Endothelial cell of hepatic sinusoid (primary cell): ENCODE measurements around the gene AGK.
"Not testable (repeated sequence)": the region's sequence is repeated elsewhere in the genome, so short reads cannot be mapped to it uniquely, and the experiment has no call there.

Experiments
- in situ Hi-C: cut with HindIII; loops from 2 replicates; pipeline ENCODE4 v1.10.0; 2017; ENCODE audit warnings: low sequenced_read_pairs

Gene AGK

GRCh38 chr7:141674171-141674671 lies 123.0 kb downstream of the AGK start:
- in situ Hi-C loops: no loop called here

DNA sequence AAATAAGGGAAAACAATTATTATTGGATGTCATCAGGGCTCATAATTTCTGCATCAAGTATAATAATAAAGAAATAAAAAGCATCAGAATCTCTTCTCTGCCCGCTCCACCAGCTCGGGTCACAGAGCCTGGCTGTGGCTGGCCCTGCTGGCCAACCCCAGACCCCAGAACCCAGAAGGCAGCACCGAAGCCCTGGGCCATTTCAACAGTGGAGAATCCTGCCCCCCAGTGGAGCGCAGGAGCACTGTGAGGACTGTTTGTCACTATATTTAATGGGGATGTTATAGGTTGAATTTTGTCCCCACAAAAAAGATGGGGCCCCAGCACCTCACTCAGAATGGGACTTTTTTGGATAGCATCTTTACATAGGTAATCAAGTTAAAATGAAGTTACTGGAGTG lies 123.5 kb downstream of the AGK start:
- in situ Hi-C loops: loop anchor here (5.0 kb wide), 1 partner anchor 53 kb away; no protein-coding TSS in a partner anchor

DNA sequence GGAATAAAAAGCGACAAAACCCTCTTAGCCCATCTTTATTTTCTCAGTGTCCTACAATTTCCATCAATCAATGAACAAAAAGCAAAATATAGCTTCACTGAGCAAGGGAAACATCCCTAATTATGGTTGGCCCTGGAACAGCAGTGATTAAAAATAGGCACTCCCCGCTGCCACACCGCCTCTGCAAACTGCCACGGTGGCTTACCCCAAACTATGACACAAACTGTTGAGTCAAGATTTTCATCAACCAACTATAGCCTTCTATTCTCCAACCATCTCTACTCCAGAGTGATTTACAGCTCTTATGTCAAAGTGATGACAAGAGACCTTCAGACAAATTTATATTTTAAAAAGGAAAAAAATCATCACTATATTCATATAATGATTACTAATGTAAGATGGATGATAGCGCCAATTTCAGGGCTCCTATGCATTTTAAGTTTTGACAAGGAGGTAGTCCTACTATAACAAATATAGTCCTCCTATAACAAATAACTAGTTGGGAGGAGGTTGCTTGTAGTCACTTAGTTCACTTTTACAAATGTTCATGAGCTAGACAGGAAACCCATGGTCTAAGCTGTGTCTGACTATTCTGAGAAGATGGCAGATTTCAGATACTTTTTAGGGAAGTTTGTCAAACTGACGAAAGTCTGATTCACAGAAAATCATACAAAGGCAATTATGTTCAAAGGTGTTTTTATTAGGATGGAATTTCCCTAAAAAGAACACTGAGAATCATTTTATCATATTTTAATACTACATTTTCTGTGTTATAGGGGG lies 124.4 kb downstream of the AGK start:
- in situ Hi-C loops: loop anchor here (5.0 kb wide), 1 partner anchor 52 kb away; no protein-coding TSS in a partner anchor

DNA sequence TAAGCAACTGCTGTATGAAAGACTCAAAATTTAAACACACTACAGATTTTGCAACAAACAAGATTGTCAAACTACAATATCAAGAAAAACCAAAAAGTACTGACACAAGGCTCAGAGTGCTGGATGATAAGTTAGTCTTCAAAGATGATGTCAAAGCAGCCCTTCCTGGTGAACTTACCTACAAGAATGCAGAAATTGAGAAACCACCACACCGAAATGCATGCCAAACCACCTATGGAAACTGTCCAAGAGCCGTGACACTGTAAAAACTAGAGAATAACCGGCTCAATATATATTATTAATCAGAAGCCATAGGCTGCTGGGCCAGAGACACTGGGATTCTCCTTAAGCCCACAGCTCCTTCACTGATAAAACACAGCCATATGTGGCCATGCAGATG lies 125.4 kb downstream of the AGK start:
- in situ Hi-C loops: loop anchor here (5.0 kb wide), 1 partner anchor 51 kb away; no protein-coding TSS in a partner anchor

DNA sequence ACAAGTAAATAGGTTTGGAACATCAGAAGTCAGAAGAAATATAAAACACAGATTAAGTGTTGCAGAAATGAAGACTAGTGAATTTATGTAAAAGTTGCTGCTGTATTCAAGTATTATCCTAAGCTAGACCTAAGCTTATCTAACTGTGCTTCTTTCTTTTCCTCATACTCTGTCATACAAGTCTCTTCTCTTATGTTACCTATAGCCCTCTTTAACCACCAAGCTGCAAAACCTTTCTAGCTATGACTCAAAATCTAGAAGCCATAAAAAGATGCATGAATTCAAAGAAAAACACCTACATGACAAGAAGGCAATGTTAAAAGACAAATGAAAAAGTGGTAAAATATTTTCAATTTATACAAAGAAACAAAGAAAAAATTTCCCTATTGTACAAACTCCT lies 127.8 kb downstream of the AGK start:
- in situ Hi-C loops: loop anchor here (5.0 kb wide), 1 partner anchor 48 kb away; no protein-coding TSS in a partner anchor

DNA sequence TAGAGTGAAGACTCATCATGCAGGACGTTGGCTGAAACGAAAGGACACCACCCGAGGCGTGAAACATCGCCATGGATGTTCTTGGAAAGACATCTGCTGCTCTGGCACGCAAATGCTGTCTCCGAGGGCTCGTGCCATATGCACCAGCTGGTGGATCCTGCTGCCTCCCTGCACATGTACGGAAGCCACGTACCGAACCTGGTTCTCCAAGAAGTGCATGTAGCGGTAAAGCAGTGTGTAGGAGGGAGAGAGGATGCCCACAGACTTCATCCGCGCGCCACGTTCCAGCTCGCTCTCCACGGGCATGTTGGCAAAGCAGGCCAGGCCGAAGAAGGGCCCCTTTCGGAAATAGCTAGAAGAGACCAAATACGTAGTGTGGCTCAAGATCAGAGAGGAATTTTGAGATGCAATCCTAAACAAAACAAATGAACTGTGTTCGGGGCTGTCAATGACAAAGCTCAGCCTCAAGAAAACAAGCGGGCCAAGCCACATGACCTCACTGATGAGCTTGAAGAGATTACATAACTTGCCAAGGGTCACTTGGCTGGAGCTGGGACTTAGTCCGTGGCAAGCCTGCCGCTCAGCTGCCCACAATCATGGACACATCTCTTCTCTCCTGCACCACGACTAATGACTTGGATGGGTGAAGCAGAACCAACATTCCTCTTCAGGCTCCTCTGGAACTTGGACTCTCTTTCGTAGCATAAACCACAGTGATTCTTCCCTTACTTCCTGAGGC lies 134.2 kb downstream of the AGK start:
- in situ Hi-C loops: no loop called here

- in situ Hi-C loops: no loop called here
These were observed 134.9 kb downstream of the AGK start for GRCh38 chr7:141686074-141686473.

- in situ Hi-C loops: no loop called here
These were observed 135.5 kb downstream of the AGK start for GRCh38 chr7:141686670-141687069.

DNA sequence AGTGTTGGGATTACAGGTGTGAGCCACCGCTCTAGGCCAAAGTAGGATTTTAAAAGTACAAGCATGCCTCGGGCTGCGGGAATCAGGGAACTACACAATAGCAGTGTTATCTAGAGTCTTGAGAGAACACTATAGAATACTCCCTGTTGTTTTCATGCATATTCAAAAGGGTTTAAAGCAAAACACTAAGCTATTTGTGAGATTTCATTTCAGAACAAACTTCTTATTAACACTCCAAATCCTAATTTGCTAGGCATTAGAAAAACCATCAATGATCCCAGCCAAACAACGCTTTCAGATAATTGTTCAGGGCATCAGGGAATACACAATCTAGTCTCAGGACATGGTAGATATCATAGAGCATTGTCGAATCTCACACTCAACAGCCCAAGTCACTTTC lies 136.8 kb downstream of the AGK start:
- in situ Hi-C loops: no loop called here

- in situ Hi-C loops: not testable (repeated sequence)
These were observed 138.0 kb downstream of the AGK start for GRCh38 chr7:141689072-141689825.

- in situ Hi-C loops: no loop called here
These were observed 140.3 kb downstream of the AGK start for GRCh38 chr7:141691540-141691939.

DNA sequence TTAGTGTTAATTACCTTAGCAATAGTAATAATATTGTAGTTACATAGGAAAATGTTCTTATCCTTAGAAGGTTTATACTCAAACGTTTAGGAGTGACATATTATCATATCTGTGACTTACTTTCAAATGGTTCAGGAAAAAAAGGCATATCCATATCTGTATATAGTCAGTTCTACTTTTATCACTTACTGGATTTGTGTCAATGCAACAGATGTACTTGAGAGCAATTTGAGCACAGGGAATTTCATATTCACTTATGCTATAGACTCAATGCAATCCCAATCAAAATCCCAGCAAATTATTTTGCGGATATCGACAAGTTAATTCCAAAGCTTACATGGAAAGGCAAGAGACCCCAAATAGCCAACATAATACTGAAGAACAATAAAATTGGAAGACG lies 140.8 kb downstream of the AGK start:
- in situ Hi-C loops: no loop called here

GRCh38 chr7:141693082-141693481 lies 141.9 kb downstream of the AGK start:
- in situ Hi-C loops: no loop called here

DNA sequence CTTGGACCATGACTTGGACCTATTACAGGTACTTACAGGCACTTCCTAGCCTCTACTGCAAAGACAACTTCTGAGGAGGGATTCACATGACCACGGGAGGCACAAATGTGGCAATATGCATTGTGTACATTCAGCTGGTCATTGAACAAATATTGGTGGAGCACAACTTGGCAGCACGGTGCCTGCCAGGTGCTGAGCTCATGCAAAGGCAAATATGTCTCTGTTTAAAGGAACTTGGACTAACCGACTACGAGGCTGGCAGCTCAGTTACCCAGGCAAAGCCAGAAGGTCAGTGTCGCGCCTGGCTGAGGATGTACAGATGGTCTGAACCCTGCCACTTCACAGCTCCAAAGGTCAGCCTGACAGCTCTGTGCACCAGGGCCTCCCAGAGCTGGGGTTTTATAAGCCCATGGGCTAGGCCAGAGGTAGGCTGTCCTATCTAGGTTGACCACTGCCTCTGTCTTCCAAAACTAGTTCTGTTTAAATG lies 144.6 kb downstream of the AGK start:
- in situ Hi-C loops: no loop called here

GRCh38 chr7:141696348-141696747 lies 145.1 kb downstream of the AGK start:
- in situ Hi-C loops: no loop called here

DNA sequence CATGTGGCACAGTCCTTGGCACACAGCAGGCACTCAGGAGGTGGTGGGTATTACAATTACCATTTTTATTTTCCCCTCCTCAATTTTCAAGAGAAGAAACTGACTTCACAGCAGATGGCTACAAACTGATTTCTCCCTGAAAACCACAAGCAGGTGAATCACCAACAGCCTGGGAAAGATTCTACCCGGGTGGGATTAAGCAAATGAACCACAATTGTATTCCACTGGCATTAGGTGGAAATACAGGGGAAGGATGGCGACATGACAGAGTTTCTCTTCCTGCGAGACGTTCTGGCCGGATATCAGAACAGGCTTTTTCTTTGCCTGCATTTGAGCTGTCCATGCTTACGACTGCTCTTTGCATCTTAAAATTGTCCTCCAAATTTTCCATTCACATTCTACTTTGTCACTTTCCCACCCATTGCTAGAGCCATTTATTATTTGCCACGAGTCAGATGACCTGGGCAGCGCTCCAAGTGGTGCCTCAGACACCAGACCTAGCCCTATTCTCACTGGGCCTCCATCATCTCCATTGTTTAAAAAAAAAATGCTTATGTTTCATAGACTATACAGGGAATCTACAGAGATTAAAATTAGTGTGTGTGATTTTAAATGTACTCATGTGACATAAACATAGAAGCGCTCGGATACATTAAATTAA lies 146.1 kb downstream of the AGK start:
- in situ Hi-C loops: no loop called here

DNA sequence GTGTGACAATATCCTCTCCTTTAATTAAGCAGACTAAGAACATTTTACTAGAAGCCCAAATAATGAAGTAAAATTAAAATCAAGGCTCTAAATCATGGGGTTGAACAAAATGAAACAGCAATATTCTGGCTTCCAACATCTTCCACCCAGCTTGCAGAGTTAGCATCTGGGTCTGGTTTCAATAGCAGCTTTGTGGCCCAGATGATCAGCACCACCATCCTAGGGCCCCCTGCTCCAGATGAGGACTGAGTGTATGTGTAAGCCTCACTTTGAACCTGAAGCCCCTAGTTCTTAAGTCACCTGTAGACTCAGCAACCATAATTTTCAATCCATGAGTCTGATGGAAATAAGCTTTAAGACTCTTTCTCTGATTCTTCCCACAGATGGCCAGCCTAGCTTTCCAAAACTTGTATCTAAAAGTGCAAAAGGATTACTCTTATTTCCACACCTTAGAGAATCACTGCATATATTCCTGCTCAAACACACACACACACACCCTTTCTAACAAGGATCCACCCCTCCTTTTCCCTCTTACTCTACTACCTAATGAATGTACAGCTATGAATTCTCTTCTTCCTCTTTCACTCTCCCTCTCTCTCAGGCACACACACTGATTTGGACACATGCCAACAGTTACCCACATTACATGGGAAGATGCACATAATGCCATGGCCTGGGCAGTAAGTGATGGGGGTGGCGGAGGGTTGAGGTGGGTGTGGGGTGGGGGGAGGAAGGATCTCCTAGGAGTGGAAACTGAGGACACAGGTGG lies 147.2 kb downstream of the AGK start:
- in situ Hi-C loops: no loop called here

DNA sequence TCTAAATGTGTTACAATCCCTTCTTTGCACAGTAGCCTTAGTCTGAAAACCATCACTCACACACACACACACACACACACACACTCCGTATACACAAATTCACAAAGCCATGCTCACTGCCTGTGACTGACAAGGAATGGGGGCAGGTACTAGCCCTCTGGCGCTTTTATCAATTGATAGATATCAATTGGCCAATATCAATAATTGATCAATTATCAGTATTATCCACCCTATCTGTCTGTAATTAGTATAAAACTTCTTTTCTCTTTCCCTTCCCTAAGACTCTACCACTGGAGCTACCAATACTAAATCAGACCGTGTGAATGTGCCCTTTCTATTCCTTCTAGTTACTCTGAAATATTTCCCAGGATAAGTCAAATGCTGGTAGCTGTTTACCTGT lies 148.7 kb downstream of the AGK start:
- in situ Hi-C loops: no loop called here

DNA sequence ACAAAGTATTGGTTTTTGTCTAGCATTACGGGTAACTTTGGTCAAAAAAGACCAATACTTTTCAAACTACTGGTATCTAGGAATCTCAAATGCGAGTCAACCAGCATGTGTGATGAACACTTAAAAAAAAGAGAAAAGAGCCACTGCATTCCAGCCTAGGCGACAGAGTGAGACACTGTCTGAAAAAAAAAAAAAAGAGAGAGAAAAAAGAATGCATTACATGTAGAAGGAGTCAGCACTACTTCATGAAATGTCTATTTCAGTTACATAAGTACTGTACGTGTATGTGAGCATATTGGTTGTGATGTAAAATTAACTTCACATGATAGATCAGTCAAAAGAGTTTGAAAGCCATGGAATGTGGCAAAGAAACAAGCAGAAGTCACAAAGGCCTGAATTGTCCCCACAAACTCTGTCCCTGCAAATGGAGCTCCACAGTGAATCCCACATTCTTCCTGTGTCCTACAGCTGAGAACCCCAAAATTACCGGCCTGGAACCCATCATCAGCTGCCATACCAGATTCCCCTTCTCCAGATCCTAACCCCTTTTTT lies 149.2 kb downstream of the AGK start:
- in situ Hi-C loops: no loop called here
